GM23248 (cell line): ENCODE results near the gene ZNF831. TPM values are rescaled to one million over a fixed set of nuclear protein-coding genes. Genes with fewer than 3 reads are reported as not detected.

Source experiments
- DNase-seq: peaks from one replicate; pipeline ENCODE4 v3.0.0-alpha.2; 2015
- H2AFZ ChIP-seq: fragments of 200-600 bp; sonication (generic); 2 replicates; pipeline ENCODE4 v1.6.1; 2016; ENCODE audit warnings: antibody characterized with exemption
- H3F3A ChIP-seq: fragments of 200-600 bp; sonication (generic); 2 replicates; pipeline ENCODE4 v1.6.1; 2016; ENCODE audit warnings: mild to moderate bottlenecking, antibody characterized with exemption, mixed run types; ENCODE audit not compliant: insufficient read depth
- H3K27ac ChIP-seq: fragments of 200-600 bp; sonication (generic); 2 replicates; pipeline ENCODE4 v1.5.1; 2016; ENCODE audit warnings: mild to moderate bottlenecking
- H3K27me3 ChIP-seq: fragments of 200-600 bp; sonication (generic); replicated peaks from 2 replicates; pipeline ENCODE4 v1.6.1; 2016; ENCODE audit warnings: mild to moderate bottlenecking; ENCODE audit not compliant: insufficient read depth
- H3K36me3 ChIP-seq: fragments of 200-600 bp; sonication (generic); 2 replicates; pipeline ENCODE4 v1.6.1; 2016; ENCODE audit warnings: low read depth, mild to moderate bottlenecking
- H3K4me1 ChIP-seq: fragments of 200-600 bp; sonication (generic); 2 replicates; pipeline ENCODE4 v1.6.1; 2016; ENCODE audit warnings: mild to moderate bottlenecking; ENCODE audit not compliant: insufficient read depth
- H3K4me2 ChIP-seq: fragments of 200-600 bp; sonication (generic); one replicate; pipeline ENCODE4 v1.6.1; 2016; ENCODE audit warnings: mild to moderate bottlenecking; ENCODE audit not compliant: unreplicated experiment
- H3K4me3 ChIP-seq: fragments of 200-600 bp; sonication (generic); 2 replicates; pipeline ENCODE4 v1.5.1; 2016; ENCODE audit warnings: mild to moderate bottlenecking
- H3K79me2 ChIP-seq: fragments of 200-600 bp; sonication (generic); 2 replicates; pipeline ENCODE4 v1.6.1; 2016; ENCODE audit warnings: mild to moderate bottlenecking; ENCODE audit not compliant: insufficient read depth
- H3K9ac ChIP-seq: fragments of 200-600 bp; sonication (generic); 2 replicates; pipeline ENCODE4 v1.6.1; 2016; ENCODE audit warnings: mild to moderate bottlenecking
- H3K9me2 ChIP-seq: fragments of 200-600 bp; sonication (generic); 2 replicates; pipeline ENCODE4 v1.6.1; 2016; ENCODE audit warnings: mixed run types, mild to moderate bottlenecking, moderate library complexity; ENCODE audit not compliant: insufficient read depth
- H3K9me3 ChIP-seq: fragments of 200-600 bp; sonication (generic); one replicate; pipeline ENCODE4 v1.6.1; 2017; ENCODE audit warnings: low read depth
- H4K20me1 ChIP-seq: fragments of 200-600 bp; sonication (generic); 2 replicates; pipeline ENCODE4 v1.6.0; 2016; ENCODE audit not compliant: insufficient read depth
- EZH2 ChIP-seq: fragments of 200-600 bp; sonication (generic); IDR thresholded peaks from 2 replicates; pipeline ENCODE4 v1.6.1; 2018; ENCODE audit warnings: antibody characterized with exemption, mild to moderate bottlenecking; ENCODE audit not compliant: insufficient read depth, poor library complexity, severe bottlenecking
- EZH2phosphoT487 ChIP-seq: fragments of 200-600 bp; sonication (generic); IDR thresholded peaks from 2 replicates; pipeline ENCODE4 v1.6.1; 2018; ENCODE audit warnings: antibody characterized with exemption, moderate library complexity, mild to moderate bottlenecking, low read depth; ENCODE audit not compliant: insufficient read depth
- WGBS, 2 experiments: methylation state at CpG; one replicate each; pipeline ENCODE4 v1.1.6; 2015 to 2017; ENCODE audit warnings: low lambda C conversion rate in 2 of 2, low coverage in 1 of 2; ENCODE audit errors: missing lambda C conversion rate in 2 of 2; 5-methylcytosine and 5-hydroxymethylcytosine counted together
- in situ Hi-C: fragments of 300-500 bp; cut with MboI; formaldehyde crosslinking; loops from 2 replicates; pipeline ENCODE4 v1.15.0; 2020
- polyA plus RNA-seq: library from polyadenylated mRNA; unstranded; fragments of >200 nt; fragmentation: Nextera tagmentation; extraction: Ambion mirVana; gene quantifications from 2 replicates; pipeline ENCODE4 v1.2.1, GENCODE V29; 2016
- total RNA-seq: library from RNA; depleted of rRNA; stranded (reverse); fragments of >200 nt; shearing (Covaris generic); gene quantifications from 2 replicates; pipeline ENCODE4 v1.2.3, GENCODE V29; 2014

Gene ZNF831
- total and polyA plus RNA-seq, 2 experiments from 2014 or later, result not detected

- in situ Hi-C loops, result no loop called here
- DNase-seq, result no peak
- Histone ChIP-seq H3K4me3 (no peak overlapping the region), H3K79me2 (no peaks in the 10 kb centered on the region), H2AFZ (no peak overlapping the region), H4K20me1 (no peaks in the 10 kb centered on the region), H3K4me2 (no peak overlapping the region), H3K9me2 (no peaks in the 10 kb centered on the region), H3K9ac (no peak overlapping the region), H3K36me3 (no peaks in the 10 kb centered on the region), H3K27me3 (no peaks in the 10 kb centered on the region), H3K9me3 (no peaks in the 10 kb centered on the region), H3F3A (no peaks in the 10 kb centered on the region), H3K27ac (no peak overlapping the region), H3K4me1 (no peaks in the 10 kb centered on the region)
- WGBS, 2 experiments, result 62 to 63% methylated on average over 19 of the region's 19 CpGs
- no peak for TF ChIP-seq EZH2phosphoT487
- no peak for TF ChIP-seq EZH2
Observed at GRCh38 chr20:59291740-59292383, 128.2 kb downstream of the ZNF831 start.

GRCh38 chr20:59295531-59295930 is 131.9 kb downstream of the ZNF831 start:
- no peak overlapping the region for H2AFZ ChIP-seq
- H3K9me2 ChIP-seq, result no peaks in the 10 kb centered on the region
- no peak for TF ChIP-seq EZH2phosphoT487
- TF ChIP-seq EZH2, result no peak
- no peak overlapping the region for H3K4me3 ChIP-seq
- H3K4me2 ChIP-seq, result no peak overlapping the region
- H4K20me1 ChIP-seq, result no peaks in the 10 kb centered on the region
- no peak overlapping the region for H3K9ac ChIP-seq
- no peaks in the 10 kb centered on the region for H3K79me2 ChIP-seq
- no peak overlapping the region for H3K27ac ChIP-seq
- H3F3A ChIP-seq, result no peaks in the 10 kb centered on the region
- DNase-seq, result no peak
- H3K27me3 ChIP-seq, result no peaks in the 10 kb centered on the region; the same call in 1 of the 2 replicates
- H3K4me1 ChIP-seq, result no peaks in the 10 kb centered on the region
- H3K36me3 ChIP-seq, result no peaks in the 10 kb centered on the region
- no peaks in the 10 kb centered on the region for H3K9me3 ChIP-seq
- in situ Hi-C loops, result no loop called here
- 21 to 26% methylated on average over 5 of the region's 5 CpGs for WGBS, 2 experiments

GRCh38 chr20:59297686-59298085 is 134.1 kb downstream of the ZNF831 start:
- Histone ChIP-seq H4K20me1 (no peaks in the 10 kb centered on the region), H3K4me1 (no peaks in the 10 kb centered on the region), H3K4me2 (no peak overlapping the region), H3K9ac (no peak overlapping the region), H3K27me3 (peaks cover 3% of the 10 kb centered on the region), H3F3A (no peaks in the 10 kb centered on the region), H3K9me2 (no peaks in the 10 kb centered on the region), H3K36me3 (no peaks in the 10 kb centered on the region), H3K27ac (no peak overlapping the region), H3K79me2 (no peaks in the 10 kb centered on the region), H3K9me3 (no peaks in the 10 kb centered on the region), H2AFZ (no peak overlapping the region), H3K4me3 (no peak overlapping the region)
- in situ Hi-C loops, result no loop called here
- TF ChIP-seq EZH2 (no peak), EZH2phosphoT487 (no peak)
- WGBS, 2 experiments, result 35 to 37% methylated on average over 7 of the region's 7 CpGs
- no peak for DNase-seq

GRCh38 chr20:59299945-59300332 is 136.3 kb downstream of the ZNF831 start:
- DNase-seq, result no peak
- H3K27me3 ChIP-seq, result peaks cover 3% of the 10 kb centered on the region

More at GRCh38 chr20:59299945-59300332, 136.3 kb downstream of the ZNF831 start:
- Histone ChIP-seq H3K27ac (no peak overlapping the region), H3K4me3 (no peak overlapping the region), H4K20me1 (no peaks in the 10 kb centered on the region), H3K36me3 (no peaks in the 10 kb centered on the region), H3K79me2 (no peaks in the 10 kb centered on the region), H3K9me2 (no peaks in the 10 kb centered on the region), H3F3A (no peaks in the 10 kb centered on the region), H3K9ac (no peak overlapping the region), H3K4me1 (no peaks in the 10 kb centered on the region), H3K9me3 (no peaks in the 10 kb centered on the region), H2AFZ (no peak overlapping the region), H3K4me2 (no peak overlapping the region)
- in situ Hi-C loops, result no loop called here
- WGBS, 2 experiments, result 7 to 12% methylated on average over 18 to 19 of the region's 19 CpGs
- TF ChIP-seq EZH2phosphoT487, result no peak
